Effector memory CD4-positive, alpha-beta T cell (primary cell): ENCODE results near the gene TMEM220.
"Not testable (repeated sequence)": the region's sequence is repeated elsewhere in the genome, so short reads cannot be mapped to it uniquely, and the experiment has no call there.

ENCODE experiments used
- DNase-seq, 3 donors: peaks; one replicate each; pipeline ENCODE4 v3.0.0-alpha.2; 2020
- H3K27ac ChIP-seq: 2 replicates; pipeline ENCODE4 v1.7.0; 2013; ENCODE audit warnings: mild to moderate bottlenecking, low read length, moderate library complexity; ENCODE audit not compliant: insufficient read depth, poor library complexity, severe bottlenecking
- H3K27me3 ChIP-seq: replicated peaks from 2 replicates; pipeline ENCODE4 v1.7.0; 2013; ENCODE audit warnings: mild to moderate bottlenecking, low read length; ENCODE audit not compliant: insufficient read depth, control insufficient read depth, poor library complexity, severe bottlenecking
- H3K36me3 ChIP-seq: 2 replicates; pipeline ENCODE4 v1.7.0; 2013; ENCODE audit warnings: mild to moderate bottlenecking, low read length, moderate library complexity; ENCODE audit not compliant: control insufficient read depth, insufficient read depth
- H3K4me1 ChIP-seq: 2 replicates; pipeline ENCODE4 v1.7.0; 2013; ENCODE audit warnings: low read length, mild to moderate bottlenecking; ENCODE audit not compliant: control insufficient read depth, insufficient read depth, poor library complexity, severe bottlenecking
- H3K4me3 ChIP-seq: 2 replicates; pipeline ENCODE4 v1.7.0; 2013; ENCODE audit warnings: low read length, low read depth, mild to moderate bottlenecking; ENCODE audit not compliant: insufficient read depth, poor library complexity, severe bottlenecking
- H3K9me3 ChIP-seq: 2 replicates; pipeline ENCODE4 v1.7.0; 2013; ENCODE audit warnings: mild to moderate bottlenecking, low read length, moderate library complexity; ENCODE audit not compliant: control insufficient read depth

Gene TMEM220

DNA sequence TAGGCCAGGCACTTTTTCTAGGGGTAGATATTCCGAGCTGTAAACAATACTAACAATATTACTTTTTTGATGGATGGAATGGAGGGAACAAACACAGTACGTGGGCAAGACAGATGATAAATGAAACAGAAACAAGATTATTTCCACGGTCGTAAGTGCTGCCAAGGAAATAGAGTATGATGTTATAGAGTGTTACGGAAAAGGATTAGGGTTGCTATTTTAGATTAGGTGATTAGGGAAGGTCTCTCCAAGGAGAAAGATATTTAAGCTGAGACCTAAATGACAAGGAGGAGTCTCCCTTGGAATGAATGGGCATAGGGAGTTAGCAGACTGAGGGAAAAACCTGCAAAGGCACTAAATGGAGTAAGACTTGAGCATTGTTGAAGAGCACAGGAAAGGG is 24.1 kb downstream of the TMEM220 start:
- Histone ChIP-seq H3K36me3 (peaks cover 39% of the 10 kb centered on the region), H3K27me3 (no peaks in the 10 kb centered on the region), H3K9me3 (no peaks in the 10 kb centered on the region), H3K4me1 (peaks cover 17% of the 10 kb centered on the region), H3K27ac (no peak overlapping the region), H3K4me3 (no peak overlapping the region)
- no peak for DNase-seq

DNA sequence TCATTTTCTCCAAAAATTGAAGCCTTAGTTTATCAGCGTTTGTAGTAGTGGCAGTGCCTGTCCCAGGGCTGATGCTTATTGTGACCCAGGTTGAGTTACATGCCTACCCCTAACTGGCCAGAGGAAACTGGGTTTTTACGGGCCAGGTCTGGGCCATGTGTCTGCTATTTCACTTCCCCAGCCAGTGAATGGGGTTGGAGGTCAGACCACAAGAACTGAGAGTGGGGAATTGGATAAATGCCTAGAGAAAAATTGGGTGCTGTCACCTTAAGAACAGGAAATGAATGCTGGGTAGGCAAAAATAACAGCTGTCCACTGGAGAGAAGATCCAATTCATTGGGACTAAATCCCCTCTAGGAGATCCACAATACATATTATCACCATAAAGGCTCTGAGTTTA is 27.2 kb downstream of the TMEM220 start:
- Histone ChIP-seq H3K27ac (no peak overlapping the region), H3K4me1 (peaks cover 36% of the 10 kb centered on the region), H3K36me3 (peaks cover 25% of the 10 kb centered on the region), H3K9me3 (no peaks in the 10 kb centered on the region), H3K27me3 (no peaks in the 10 kb centered on the region), H3K4me3 (no peak overlapping the region)
- DNase-seq, result no peak

DNA sequence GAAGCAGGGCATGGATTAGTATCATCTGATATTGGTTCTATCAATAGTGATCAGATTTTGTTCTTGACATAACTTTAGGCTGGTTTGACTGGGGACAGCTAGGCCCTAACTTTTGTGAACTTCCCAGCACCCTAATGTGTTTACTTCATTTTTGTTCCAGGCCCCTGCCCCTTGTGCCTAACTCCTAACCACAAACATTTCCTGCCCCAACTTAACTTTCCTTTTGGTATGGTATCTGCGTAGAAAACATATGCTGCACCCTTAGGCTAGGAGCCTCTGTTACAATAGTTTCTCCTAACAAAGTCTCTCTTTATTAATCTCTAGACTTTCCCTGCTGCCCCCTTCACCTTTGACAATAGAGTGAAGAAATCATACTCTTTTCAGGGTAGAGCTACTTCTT is 30.0 kb downstream of the TMEM220 start:
- H3K27ac ChIP-seq, result peak overlapping the region; percentile 54
- DNase-seq, result no peak
- H3K27me3 ChIP-seq, result no peaks in the 10 kb centered on the region
- no peak overlapping the region for H3K4me3 ChIP-seq
- peaks cover 3% of the 10 kb centered on the region for H3K36me3 ChIP-seq
- no peaks in the 10 kb centered on the region for H3K9me3 ChIP-seq
- peaks cover 44% of the 10 kb centered on the region for H3K4me1 ChIP-seq

DNA sequence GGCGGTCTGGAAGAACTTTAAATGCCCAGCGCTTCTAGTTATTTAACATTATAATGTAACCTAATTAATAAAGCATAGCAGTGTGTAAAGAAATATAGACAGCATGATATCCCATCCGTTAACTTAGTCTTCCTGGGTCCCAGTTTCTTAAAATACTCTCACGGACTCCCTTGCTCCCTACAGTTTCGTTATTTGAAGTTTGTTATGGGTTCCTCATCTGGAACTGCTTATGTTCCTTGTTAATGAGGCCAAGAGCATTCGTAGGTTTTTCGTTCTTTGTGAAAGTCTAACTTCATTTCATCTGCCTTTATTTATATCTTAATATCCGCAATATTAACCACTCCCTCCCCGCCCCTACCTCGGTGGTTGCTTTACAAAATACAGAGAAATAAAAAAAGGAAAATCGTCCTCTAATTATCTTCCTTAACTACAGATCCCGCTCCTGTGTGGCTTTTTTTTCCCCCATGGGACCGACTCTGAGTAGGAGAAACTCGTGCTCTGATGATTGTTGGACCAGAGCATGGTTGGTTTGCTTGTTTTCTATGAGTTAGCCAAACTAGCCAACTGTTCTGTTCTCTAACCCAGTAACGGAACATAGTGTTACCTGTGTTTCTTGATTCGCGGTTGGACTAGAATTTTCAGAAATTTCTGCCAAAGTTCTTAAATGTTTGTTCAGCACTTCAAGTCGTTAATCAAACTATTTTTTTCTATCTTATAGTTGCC is 31.6 kb downstream of the TMEM220 start:
- Histone ChIP-seq H3K9me3 (no peaks in the 10 kb centered on the region), H3K27me3 (no peaks in the 10 kb centered on the region), H3K4me3 (peak overlapping the region; percentile 83), H3K36me3 (no peaks in the 10 kb centered on the region), H3K27ac (peak overlapping the region; percentile 91), H3K4me1 (peaks cover 38% of the 10 kb centered on the region)
- DNase-seq, result no peak

DNA sequence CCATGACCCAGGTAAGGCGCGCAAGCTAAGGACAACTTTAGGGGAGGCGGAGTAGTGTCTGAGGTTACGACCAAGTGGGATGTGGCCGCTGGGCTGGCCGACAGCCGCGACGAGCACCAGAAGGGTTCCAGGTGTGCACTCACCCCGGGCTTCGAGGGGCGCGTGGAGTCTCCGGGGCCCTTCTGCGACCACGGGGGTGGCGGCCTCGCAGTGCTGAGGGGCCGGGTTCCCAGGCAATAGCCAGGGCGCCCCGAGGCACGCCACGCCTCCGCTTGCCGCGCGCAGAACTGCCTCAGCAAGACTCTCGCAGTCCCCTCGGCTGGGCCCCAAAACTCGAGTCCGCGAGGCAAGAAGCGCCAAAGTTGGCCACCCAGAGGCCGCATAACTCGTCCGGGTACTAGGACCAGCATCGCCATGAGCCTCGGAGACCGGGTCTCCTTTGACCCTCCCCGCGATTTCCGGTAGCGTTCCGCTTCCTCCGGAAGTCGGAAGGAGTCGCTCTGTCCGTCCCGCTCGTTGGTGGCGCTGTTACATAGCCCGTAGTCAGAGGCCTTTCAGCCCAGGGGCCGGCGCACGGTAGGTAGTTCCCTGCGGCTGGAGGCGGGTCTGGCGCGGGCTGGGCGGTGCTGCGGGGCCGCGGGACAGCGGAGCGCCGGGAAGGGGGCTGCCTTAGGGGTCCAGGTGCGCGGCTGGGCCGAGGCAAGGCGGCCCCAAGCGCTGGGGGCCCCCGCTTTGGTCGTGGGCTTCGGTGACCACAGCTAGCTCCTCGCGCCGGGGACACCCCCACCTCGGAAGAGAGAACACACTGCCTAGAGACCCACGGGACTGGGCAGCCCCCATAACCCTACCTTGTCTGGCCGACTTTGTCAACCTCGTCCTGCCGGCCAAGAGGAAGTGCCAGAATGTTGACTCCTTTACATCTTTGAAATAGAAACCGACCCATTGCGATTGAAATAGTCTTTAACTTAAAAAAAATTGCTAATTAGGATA is 32.4 kb downstream of the TMEM220 start, which contains the start of the genes ADPRM and SCO1:
Gene ADPRM (plus strand): TSS at position 503 of the 990 bp plus-strand sequence. CDS start 7,333 bp downstream, outside the sequence.
Gene SCO1 (minus strand): TSS at position 442 of the 990 bp plus-strand sequence. CDS start 26 bp downstream, at position 416.
- peak within 1 kb of the TSS; percentile 91 for H3K27ac ChIP-seq
- peaks cover 34% of the 10 kb centered on the region for H3K4me1 ChIP-seq
- H3K4me3 ChIP-seq, result peak within 1 kb of the TSS; percentile 83
- DNase-seq, result peak; percentile 77 to 88 (median 83)
- H3K9me3 ChIP-seq, result no peaks in the 10 kb centered on the region
- no peaks in the 10 kb centered on the region for H3K36me3 ChIP-seq
- no peaks in the 10 kb centered on the region for H3K27me3 ChIP-seq

DNA sequence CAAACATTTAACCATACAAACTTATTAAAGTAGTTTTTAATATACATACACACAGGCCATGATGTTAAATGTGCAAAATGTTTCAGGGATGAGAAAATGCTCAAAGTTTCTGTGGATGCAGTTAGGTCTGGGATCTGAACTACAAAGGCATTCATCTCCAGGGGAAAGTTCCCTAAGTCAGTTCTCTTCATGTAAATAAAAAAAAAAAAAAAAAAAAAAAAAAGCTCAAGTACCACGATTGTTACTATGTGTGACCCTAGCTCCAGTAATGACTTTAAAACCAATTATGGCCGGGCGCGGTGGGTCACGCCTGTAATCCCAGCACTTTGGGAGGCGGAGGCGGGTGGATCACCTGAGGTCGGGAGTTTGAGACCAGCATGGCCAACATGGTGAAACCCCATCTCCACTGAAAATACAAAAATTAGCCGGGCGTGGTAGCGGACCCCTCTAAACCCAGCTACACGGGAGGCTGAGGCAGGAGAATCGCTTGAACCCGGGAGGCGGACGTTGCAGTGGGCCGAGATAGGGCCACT is 33.9 kb downstream of the TMEM220 start:
- H3K36me3 ChIP-seq, H3K27me3 ChIP-seq, DNase-seq, H3K9me3 ChIP-seq, H3K27ac ChIP-seq: not testable (repeated sequence)
- Histone ChIP-seq H3K4me1 (peaks cover 26% of the 10 kb centered on the region), H3K4me3 (peak overlapping the region; percentile 83)

DNA sequence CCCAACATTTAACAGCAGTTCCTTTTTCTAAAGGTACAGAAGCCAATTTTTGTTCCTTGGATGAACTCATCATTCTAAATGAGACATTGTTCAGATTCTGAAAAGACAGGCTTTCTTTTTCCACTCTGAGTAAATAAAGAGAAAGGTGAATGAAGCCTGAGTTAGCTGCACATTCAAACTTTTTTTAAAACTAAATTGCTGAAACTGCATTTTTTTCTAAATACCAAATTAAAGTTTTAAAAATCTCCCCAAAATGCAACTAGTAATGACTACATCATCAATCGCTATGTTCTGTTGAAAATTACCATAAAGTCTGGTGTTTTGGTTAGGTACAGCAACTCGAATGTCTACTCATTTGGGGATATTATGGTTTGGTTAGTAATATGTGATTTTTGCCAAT is 42.3 kb downstream of the TMEM220 start:
- H3K4me1 ChIP-seq, result no peaks in the 10 kb centered on the region
- H3K27me3 ChIP-seq, result no peaks in the 10 kb centered on the region
- no peaks in the 10 kb centered on the region for H3K9me3 ChIP-seq
- no peak for DNase-seq
- H3K4me3 ChIP-seq, result no peak overlapping the region
- no peak overlapping the region for H3K27ac ChIP-seq
- H3K36me3 ChIP-seq, result peaks cover 56% of the 10 kb centered on the region

DNA sequence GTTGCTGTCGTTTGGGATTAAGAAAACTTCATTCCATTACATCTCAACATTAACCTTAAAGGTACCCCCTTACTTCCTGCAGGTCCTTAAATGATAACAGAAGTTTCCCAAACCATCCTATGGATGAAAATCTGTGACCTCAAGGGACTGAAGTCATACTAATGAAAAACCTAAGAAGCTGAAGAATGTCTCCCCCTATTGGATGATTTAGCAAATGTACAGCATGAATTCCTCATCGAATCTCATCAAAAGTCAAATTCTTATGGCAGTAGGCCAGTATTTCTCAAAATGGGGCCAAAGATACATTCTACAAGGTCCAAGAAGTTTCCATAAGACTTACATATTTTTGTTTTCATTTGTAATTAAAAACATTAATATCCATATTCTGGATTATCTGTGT is 46.0 kb downstream of the TMEM220 start:
- H3K27ac ChIP-seq, result no peak overlapping the region

DNA sequence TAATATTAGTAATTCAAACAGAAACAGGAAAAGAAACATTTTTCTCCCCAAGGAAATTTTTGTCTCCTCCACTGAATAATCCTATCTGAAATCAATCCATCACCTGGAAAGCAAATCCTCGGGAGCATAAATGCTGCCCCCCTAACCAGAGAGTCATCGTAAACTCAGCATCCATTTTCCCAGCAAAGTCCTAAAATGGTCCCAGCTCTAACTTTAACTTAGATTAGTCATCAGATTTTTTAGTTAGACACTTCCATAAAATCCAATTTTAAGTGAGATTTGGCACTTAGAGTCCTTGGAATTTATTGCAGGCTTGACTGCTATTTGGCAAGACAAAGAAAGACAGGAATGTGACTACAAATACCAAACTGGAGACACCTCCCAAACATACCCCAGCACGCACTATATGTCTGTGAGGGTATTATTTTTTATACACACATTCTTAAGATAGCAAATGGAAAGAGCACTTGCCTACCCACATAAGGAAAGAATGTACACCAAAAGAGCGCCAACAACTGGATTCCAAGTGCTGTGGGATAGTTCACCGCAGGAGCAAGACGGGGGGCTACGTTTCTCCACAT is 47.9 kb downstream of the TMEM220 start:
- no peaks in the 10 kb centered on the region for H3K27me3 ChIP-seq
- no peaks in the 10 kb centered on the region for H3K4me1 ChIP-seq
- H3K36me3 ChIP-seq, result peaks cover 74% of the 10 kb centered on the region
- H3K27ac ChIP-seq, result no peak overlapping the region
- H3K9me3 ChIP-seq, result no peaks in the 10 kb centered on the region
- H3K4me3 ChIP-seq, result no peak overlapping the region
- DNase-seq, result no peak

More for the DNA sequence above, 46.0 kb downstream of the TMEM220 start:
- no peaks in the 10 kb centered on the region for H3K9me3 ChIP-seq
- DNase-seq, result no peak
- H3K4me1 ChIP-seq, result no peaks in the 10 kb centered on the region
- H3K27me3 ChIP-seq, result no peaks in the 10 kb centered on the region
- H3K4me3 ChIP-seq, result no peak overlapping the region
- H3K36me3 ChIP-seq, result peaks cover 74% of the 10 kb centered on the region
